ENCODE results near the gene ZEB2. TPM values are rescaled to one million over a fixed set of nuclear protein-coding genes. Genes with fewer than 3 reads are reported as not detected.

ZEB2 gene
- total and polyA plus RNA-seq, 7 experiments from 2014 or later = 0.26 to 534 (median 4.6) TPM

- intact Hi-C loops (cut with micrococcal nuclease) = no loop called here
- ATAC-seq (no peak), DNase-seq (no peak)
- Mint-ChIP-seq H3K27ac (no peak overlapping the region), H3K4me1 (peaks cover 0 to 13% (median 0%) of the 10 kb centered on the region in 7 donors), H3K9me3 (no peaks in the 10 kb centered on the region), H3K36me3 (no peaks in the 10 kb centered on the region), H3K27me3 (peaks cover 0 to 10% (median 1%) of the 10 kb centered on the region in 5 donors), H3K4me3 (no peak overlapping the region)
- H3K27me3 ChIP-seq (ENCODE audit: control insufficient read depth in 2 of 2, insufficient read depth in 2 of 2, low read length in 2 of 2) = no peaks in the 10 kb centered on the region
- H3K4me3 ChIP-seq (ENCODE audit: low read length) = no peak overlapping the region
- CTCF ChIA-PET = no interaction called here
- POLR2A ChIA-PET = no interaction called here
- no peak overlapping the region for H3K27ac ChIP-seq (ENCODE audit: low read depth, low read length)
- H3K36me3 ChIP-seq (ENCODE audit: control insufficient read depth in 2 of 3, insufficient read depth in 3 of 3, low read length in 3 of 3) = no peaks in the 10 kb centered on the region
- H3K4me1 ChIP-seq (ENCODE audit: control insufficient read depth in 2 of 2, insufficient read depth in 2 of 2, low read length in 2 of 2) = no peaks in the 10 kb centered on the region
- H3K9me3 ChIP-seq (ENCODE audit: control insufficient read depth in 2 of 3, low read length in 3 of 3) = no peaks in the 10 kb centered on the region
Observed at GRCh38 chr2:144443837-144444817, 75.8 kb downstream of the ZEB2 start.

DNA sequence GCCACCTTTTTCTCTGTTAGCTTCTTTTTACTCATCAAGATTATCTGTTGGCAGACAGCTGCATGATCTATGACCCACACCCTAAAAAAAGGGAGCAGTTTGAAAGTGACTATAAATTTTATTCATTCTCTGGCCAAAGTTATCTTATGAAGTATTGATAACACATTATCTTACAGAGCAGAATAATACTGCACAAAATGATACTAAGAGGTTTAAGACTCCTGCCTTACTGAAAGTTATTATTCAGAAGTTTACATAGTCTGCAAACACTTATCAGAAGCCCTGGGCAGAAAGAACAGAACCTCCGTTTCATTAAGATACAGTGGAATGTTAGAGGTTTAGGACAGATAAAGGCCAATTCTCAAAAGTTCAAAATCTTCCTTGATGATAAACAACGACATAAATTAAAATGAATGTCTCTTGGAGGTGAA lies 78.2 kb downstream of the ZEB2 start:
- Mint-ChIP-seq H3K4me3 (no peak overlapping the region), H3K36me3 (peaks cover 0 to 2% (median 0%) of the 10 kb centered on the region in 5 donors), H3K27me3 (peaks cover 0 to 7% (median 3%) of the 10 kb centered on the region in 5 donors), H3K27ac (no peak overlapping the region), H3K4me1 (peaks cover 0 to 15% (median 0%) of the 10 kb centered on the region in 7 donors), H3K9me3 (no peaks in the 10 kb centered on the region)
- H3K27me3 ChIP-seq (ENCODE audit: control insufficient read depth in 2 of 2, insufficient read depth in 2 of 2, low read length in 2 of 2) = no peaks in the 10 kb centered on the region
- DNase-seq (no peak), ATAC-seq (no peak)
- CTCF ChIA-PET = no interaction called here
- no peaks in the 10 kb centered on the region for H3K9me3 ChIP-seq (ENCODE audit: control insufficient read depth in 2 of 3, low read length in 3 of 3)
- H3K27ac ChIP-seq (ENCODE audit: low read depth, low read length) = no peak overlapping the region
- POLR2A ChIA-PET = no interaction called here
- no peak overlapping the region for H3K4me3 ChIP-seq (ENCODE audit: low read length)
- intact Hi-C loops (cut with micrococcal nuclease) = no loop called here
- H3K4me1 ChIP-seq (ENCODE audit: control insufficient read depth in 2 of 2, insufficient read depth in 2 of 2, low read length in 2 of 2) = no peaks in the 10 kb centered on the region
- H3K36me3 ChIP-seq (ENCODE audit: control insufficient read depth in 2 of 3, insufficient read depth in 3 of 3, low read length in 3 of 3) = no peaks in the 10 kb centered on the region

- POLR2A ChIA-PET = no interaction called here
- no peak overlapping the region for H3K27ac Mint-ChIP-seq
- intact Hi-C loops (cut with micrococcal nuclease) = no loop called here
Observed at GRCh38 chr2:144439993-144440392, 79.9 kb downstream of the ZEB2 start.

GRCh38 chr2:144438801-144439631 lies 80.9 kb downstream of the ZEB2 start:
- H3K9me3 Mint-ChIP-seq = no peaks in the 10 kb centered on the region
- Histone ChIP-seq H3K4me3 (ENCODE audit: low read length) (no peak overlapping the region), H3K27me3 (ENCODE audit: control insufficient read depth in 2 of 2, insufficient read depth in 2 of 2, low read length in 2 of 2) (no peaks in the 10 kb centered on the region), H3K4me1 (ENCODE audit: control insufficient read depth in 2 of 2, insufficient read depth in 2 of 2, low read length in 2 of 2) (no peaks in the 10 kb centered on the region), H3K9me3 (ENCODE audit: control insufficient read depth in 2 of 3, low read length in 3 of 3) (no peaks in the 10 kb centered on the region), H3K36me3 (ENCODE audit: control insufficient read depth in 2 of 3, insufficient read depth in 3 of 3, low read length in 3 of 3) (no peaks in the 10 kb centered on the region), H3K27ac (ENCODE audit: low read depth, low read length) (no peak overlapping the region)
- peaks cover 0 to 9% (median 0%) of the 10 kb centered on the region in 7 donors for H3K4me1 Mint-ChIP-seq
- DNase-seq (no peak), ATAC-seq (peak; percentile 18)
- ChIA-PET POLR2A (no interaction called here), CTCF (no interaction called here)
- intact Hi-C loops (cut with micrococcal nuclease) = no loop called here
- H3K4me3 Mint-ChIP-seq = no peak overlapping the region
- peaks cover 0 to 4% (median 0%) of the 10 kb centered on the region in 5 donors for H3K36me3 Mint-ChIP-seq
- peaks cover 0 to 3% (median 0%) of the 10 kb centered on the region in 5 donors for H3K27me3 Mint-ChIP-seq
- H3K27ac Mint-ChIP-seq = no peak overlapping the region

More at GRCh38 chr2:144439993-144440392, 79.9 kb downstream of the ZEB2 start:
- H3K4me1 Mint-ChIP-seq = peaks cover 0 to 9% (median 0%) of the 10 kb centered on the region in 7 donors
- Histone ChIP-seq H3K4me1 (ENCODE audit: control insufficient read depth in 2 of 2, insufficient read depth in 2 of 2, low read length in 2 of 2) (no peaks in the 10 kb centered on the region), H3K27me3 (ENCODE audit: control insufficient read depth in 2 of 2, insufficient read depth in 2 of 2, low read length in 2 of 2) (no peaks in the 10 kb centered on the region), H3K27ac (ENCODE audit: low read depth, low read length) (no peak overlapping the region), H3K4me3 (ENCODE audit: low read length) (no peak overlapping the region), H3K9me3 (ENCODE audit: control insufficient read depth in 2 of 3, low read length in 3 of 3) (no peaks in the 10 kb centered on the region), H3K36me3 (ENCODE audit: control insufficient read depth in 2 of 3, insufficient read depth in 3 of 3, low read length in 3 of 3) (no peaks in the 10 kb centered on the region)
- H3K36me3 Mint-ChIP-seq = peaks cover 0 to 4% (median 0%) of the 10 kb centered on the region in 5 donors
- no peak overlapping the region for H3K4me3 Mint-ChIP-seq
- CTCF ChIA-PET = no interaction called here
- H3K9me3 Mint-ChIP-seq = no peaks in the 10 kb centered on the region
- H3K27me3 Mint-ChIP-seq = peaks cover 0 to 3% (median 0%) of the 10 kb centered on the region in 5 donors
- ATAC-seq (no peak), DNase-seq (no peak)

GRCh38 chr2:144437636-144438035 lies 82.3 kb downstream of the ZEB2 start:
- no peak for ATAC-seq

DNA sequence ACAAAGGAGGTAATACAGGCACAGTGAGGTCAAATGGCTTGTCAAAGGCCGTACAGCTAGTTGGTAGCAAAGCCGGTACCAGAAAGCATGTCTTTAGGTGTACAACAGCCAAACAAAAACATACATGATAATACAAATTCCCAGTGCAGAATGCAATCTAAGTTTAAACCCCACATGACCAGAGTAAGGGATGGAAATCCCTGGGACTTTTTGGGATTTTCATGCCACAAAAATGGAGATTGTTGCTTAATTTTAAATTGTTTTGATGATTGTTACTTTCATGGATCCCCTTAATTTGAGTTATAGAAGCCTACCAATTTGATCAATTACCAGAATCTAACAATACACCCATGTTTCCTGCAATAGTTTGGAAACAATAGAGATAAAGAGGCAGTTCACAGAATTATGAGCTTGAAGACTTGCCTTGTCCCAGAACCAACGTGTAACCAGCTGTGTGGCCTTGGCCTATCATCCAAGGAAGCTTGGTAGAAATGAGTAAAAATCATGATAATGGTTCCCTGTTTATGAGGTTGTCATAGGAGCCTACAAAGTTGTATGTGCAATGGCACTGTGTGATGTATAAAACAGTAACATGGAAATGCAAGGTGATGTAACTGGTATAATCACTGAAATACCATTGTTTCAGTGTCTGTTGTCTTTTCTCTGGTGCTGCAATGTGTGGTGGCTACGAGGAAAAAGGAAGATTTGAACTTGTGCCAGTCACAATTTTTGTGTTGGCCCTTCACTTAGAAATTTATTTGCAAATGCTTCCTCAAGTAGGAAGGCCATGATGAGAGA lies 85.3 kb downstream of the ZEB2 start:
- no peaks in the 10 kb centered on the region for H3K9me3 Mint-ChIP-seq
- peaks cover 0 to 6% (median 0%) of the 10 kb centered on the region in 7 donors for H3K4me1 Mint-ChIP-seq
- CTCF ChIA-PET = no interaction called here
- Histone ChIP-seq H3K36me3 (ENCODE audit: control insufficient read depth in 2 of 3, insufficient read depth in 3 of 3, low read length in 3 of 3) (no peaks in the 10 kb centered on the region), H3K27me3 (ENCODE audit: control insufficient read depth in 2 of 2, insufficient read depth in 2 of 2, low read length in 2 of 2) (no peaks in the 10 kb centered on the region), H3K4me1 (ENCODE audit: control insufficient read depth in 2 of 2, insufficient read depth in 2 of 2, low read length in 2 of 2) (peaks cover 0 to 6% of the 10 kb centered on the region in 2 donors), H3K4me3 (ENCODE audit: low read length) (no peak overlapping the region), H3K27ac (ENCODE audit: low read depth, low read length) (no peak overlapping the region), H3K9me3 (ENCODE audit: control insufficient read depth in 2 of 3, low read length in 3 of 3) (no peaks in the 10 kb centered on the region)
- POLR2A ChIA-PET = no interaction called here
- peaks cover 0 to 3% (median 0%) of the 10 kb centered on the region in 5 donors for H3K27me3 Mint-ChIP-seq
- ATAC-seq (peak; percentile 45), DNase-seq (no peak)
- no peak overlapping the region for H3K27ac Mint-ChIP-seq
- intact Hi-C loops (cut with micrococcal nuclease) = no loop called here
- peaks cover 0 to 4% (median 0%) of the 10 kb centered on the region in 5 donors for H3K36me3 Mint-ChIP-seq
- no peak overlapping the region for H3K4me3 Mint-ChIP-seq

More at GRCh38 chr2:144437636-144438035, 82.3 kb downstream of the ZEB2 start:
- POLR2A ChIA-PET = no interaction called here
- Histone ChIP-seq H3K27me3 (ENCODE audit: control insufficient read depth in 2 of 2, insufficient read depth in 2 of 2, low read length in 2 of 2) (no peaks in the 10 kb centered on the region), H3K27ac (ENCODE audit: low read depth, low read length) (no peak overlapping the region), H3K36me3 (ENCODE audit: control insufficient read depth in 2 of 3, insufficient read depth in 3 of 3, low read length in 3 of 3) (no peaks in the 10 kb centered on the region), H3K9me3 (ENCODE audit: control insufficient read depth in 2 of 3, low read length in 3 of 3) (no peaks in the 10 kb centered on the region), H3K4me1 (ENCODE audit: control insufficient read depth in 2 of 2, insufficient read depth in 2 of 2, low read length in 2 of 2) (no peaks in the 10 kb centered on the region), H3K4me3 (ENCODE audit: low read length) (no peak overlapping the region)
- no peak overlapping the region for H3K27ac Mint-ChIP-seq
- H3K4me3 Mint-ChIP-seq = no peak overlapping the region
- no peaks in the 10 kb centered on the region for H3K9me3 Mint-ChIP-seq
- peaks cover 0 to 4% (median 0%) of the 10 kb centered on the region in 5 donors for H3K36me3 Mint-ChIP-seq
- intact Hi-C loops (cut with micrococcal nuclease) = no loop called here
- peaks cover 0 to 9% (median 0%) of the 10 kb centered on the region in 7 donors for H3K4me1 Mint-ChIP-seq
- CTCF ChIA-PET = no interaction called here
- no peak for DNase-seq
- peaks cover 0 to 3% (median 0%) of the 10 kb centered on the region in 5 donors for H3K27me3 Mint-ChIP-seq
